ENCODE measurements around the gene ZNF280D.

Gene ZNF280D

GRCh38 chr15:56660943-56661342 lies 72.4 kb downstream of the ZNF280D start:
- no peak for DNase-seq (ENCODE audit: low spot score)
- no peak for TF ChIP-seq CTCF (IDR thresholded peaks at IDR 0.05; ENCODE audit: extremely low read depth, missing control alignments)

GRCh38 chr15:56659197-56659596 lies 74.1 kb downstream of the ZNF280D start:
- no peak for DNase-seq (ENCODE audit: low spot score)
- TF ChIP-seq CTCF (IDR thresholded peaks at IDR 0.05; ENCODE audit: extremely low read depth, missing control alignments), result no peak

- no peak for TF ChIP-seq CTCF (IDR thresholded peaks at IDR 0.05; ENCODE audit: extremely low read depth, missing control alignments)
- no peak for DNase-seq (ENCODE audit: low spot score)
These were observed 78.7 kb downstream of the ZNF280D start for GRCh38 chr15:56654624-56655023.

- no peak for TF ChIP-seq CTCF (IDR thresholded peaks at IDR 0.05; ENCODE audit: extremely low read depth, missing control alignments)
- no peak for DNase-seq (ENCODE audit: low spot score)
These were observed 79.1 kb downstream of the ZNF280D start for GRCh38 chr15:56654216-56654615.

GRCh38 chr15:56653787-56654186 lies 79.5 kb downstream of the ZNF280D start:
- TF ChIP-seq CTCF (IDR thresholded peaks at IDR 0.05; ENCODE audit: extremely low read depth, missing control alignments), result no peak
- DNase-seq (ENCODE audit: low spot score), result no peak

- DNase-seq (ENCODE audit: low spot score), result no peak
- no peak for TF ChIP-seq CTCF (IDR thresholded peaks at IDR 0.05; ENCODE audit: extremely low read depth, missing control alignments)
These were observed 80.2 kb downstream of the ZNF280D start for GRCh38 chr15:56653107-56653506.

- no peak for TF ChIP-seq CTCF (IDR thresholded peaks at IDR 0.05; ENCODE audit: extremely low read depth, missing control alignments)
- no peak for DNase-seq (ENCODE audit: low spot score)
These were observed 85.0 kb downstream of the ZNF280D start for GRCh38 chr15:56648311-56648710.
